Endothelial cell of umbilical vein (primary cell): ENCODE measurements around the gene CACTIN. TPM values are rescaled to one million over a fixed set of nuclear protein-coding genes. Genes with fewer than 3 reads are reported as not detected.

Source experiments
- BruUV-seq: library from RNA; stranded (reverse); fragments of 400-500 nt; replicated peaks from 2 replicates; lab custom pipeline; 2021; lab: Mats Ljungman, UMichigan
- CTCF ChIA-PET: fragments of 300-600, 350-600 bp; sonication (Branson Sonifier 250); formaldehyde crosslinking; loops from one replicate; lab custom pipeline; 2021; ENCODE audit warnings: antibody characterized with exemption, inconsistent platforms; lab: Charles Lee
- POLR2A ChIA-PET: fragments of 300-600, 350-600 bp; sonication (Branson Sonifier 250); formaldehyde crosslinking; loops from one replicate; lab custom pipeline; 2021; ENCODE audit warnings: antibody characterized with exemption, inconsistent platforms; lab: Charles Lee
- DNase-seq: peaks from one replicate; pipeline ENCODE4 v3.0.0-alpha.2; 2011; ENCODE audit warnings: low read depth, low spot score
- FAIRE-seq: peaks from 2 replicates; lab custom pipeline; 2011; peaks lifted over from hg19 to GRCh38; lab: Jason Lieb, UNC
- H2AFZ ChIP-seq: 2 replicates; pipeline ENCODE4 v1.6.0; 2012; ENCODE audit warnings: low read depth, low read length, control low read depth, inconsistent platforms
- H3K27ac ChIP-seq: 2 replicates; pipeline ENCODE4 v1.5.1; 2011; ENCODE audit warnings: low read depth, mild to moderate bottlenecking, control low read depth, low read length, moderate library complexity; ENCODE audit not compliant: insufficient read depth
- H3K27me3 ChIP-seq, 2 experiments: 2 replicates each; pipeline versions ENCODE4 v1.6.0 to v1.6.1; 2011; ENCODE audit warnings: low read length in 2 of 2, mixed read lengths in 1 of 2; ENCODE audit not compliant: control insufficient read depth in 2 of 2, insufficient read depth in 2 of 2
- H3K36me3 ChIP-seq, 2 experiments: 2 replicates in 1 of 2; 3 replicates in 1 of 2; pipeline ENCODE4 v1.5.1; 2011; ENCODE audit warnings: low read length in 2 of 2, mild to moderate bottlenecking in 1 of 2, moderate library complexity in 1 of 2; ENCODE audit not compliant: control insufficient read depth in 2 of 2, insufficient read depth in 2 of 2; ENCODE audit errors: extremely low read depth in 1 of 2
- H3K4me1 ChIP-seq: 3 replicates; pipeline ENCODE4 v1.5.1; 2011; ENCODE audit warnings: mild to moderate bottlenecking, low read length; ENCODE audit not compliant: control insufficient read depth, insufficient read depth; ENCODE audit errors: extremely low read depth
- H3K4me2 ChIP-seq: 2 replicates; pipeline ENCODE4 v1.6.1; 2011; ENCODE audit warnings: low read length, control low read depth, mixed read lengths; ENCODE audit not compliant: insufficient read depth
- H3K4me3 ChIP-seq, 3 experiments: fragments of 200-600 bp in 1 of 3; sonication (generic), shearing (Covaris generic) in 1 of 3; replicated peaks in 1 of 3; 2 replicates each; pipeline ENCODE4 v1.5.1; 2011 to 2016; ENCODE audit warnings: control low read depth in 3 of 3, low read length in 3 of 3, mild to moderate bottlenecking in 2 of 3, inconsistent platforms in 1 of 3, low read depth in 1 of 3, moderate library complexity in 1 of 3; ENCODE audit not compliant: insufficient read depth in 1 of 3
- H3K79me2 ChIP-seq: 2 replicates; pipeline ENCODE4 v1.6.0; 2012; ENCODE audit warnings: low read length, inconsistent platforms; ENCODE audit not compliant: control insufficient read depth, insufficient read depth
- H3K9ac ChIP-seq: replicated peaks from 2 replicates; pipeline ENCODE3; 2011; ENCODE audit warnings: low read length, control low read depth; ENCODE audit not compliant: insufficient read depth; ENCODE audit errors: extremely low read depth
- H3K9me1 ChIP-seq: replicated peaks from 3 replicates; pipeline ENCODE4 v1.6.0; 2011; ENCODE audit warnings: mild to moderate bottlenecking, low read length; ENCODE audit not compliant: control insufficient read depth, insufficient read depth; ENCODE audit errors: extremely low read depth
- H3K9me3 ChIP-seq: replicated peaks from 2 replicates; pipeline ENCODE4 v1.5.1; 2012; ENCODE audit warnings: low read length, inconsistent platforms; ENCODE audit not compliant: control insufficient read depth, insufficient read depth
- H4K20me1 ChIP-seq: replicated peaks from 2 replicates; pipeline ENCODE3; 2011; ENCODE audit warnings: mild to moderate bottlenecking, low read length; ENCODE audit not compliant: control insufficient read depth, insufficient read depth; ENCODE audit errors: extremely low read depth
- EZH2 ChIP-seq: IDR thresholded peaks from 2 replicates; pipeline ENCODE4 v1.6.1; 2012; ENCODE audit warnings: borderline replicate concordance, low read depth, mild to moderate bottlenecking, moderate library complexity, low read length, inconsistent platforms; ENCODE audit not compliant: severe bottlenecking
- FOS ChIP-seq: IDR thresholded peaks from 2 replicates; pipeline ENCODE4 v1.6.1; 2011; ENCODE audit warnings: mild to moderate bottlenecking, low read length, moderate library complexity, borderline replicate concordance; ENCODE audit not compliant: insufficient read depth
- GATA2 ChIP-seq: IDR thresholded peaks from 2 replicates; pipeline ENCODE4 v1.7.0; 2011; ENCODE audit warnings: low read depth, mild to moderate bottlenecking, moderate library complexity, mixed read lengths, low read length; ENCODE audit not compliant: insufficient read length, insufficient read depth
- JUN ChIP-seq: IDR thresholded peaks from 2 replicates; pipeline ENCODE4 v1.6.1; 2011; ENCODE audit warnings: borderline replicate concordance, low read depth; ENCODE audit not compliant: insufficient read length, insufficient read depth
- MYC ChIP-seq: IDR thresholded peaks from one replicate; pipeline ENCODE4 v1.6.1; 2011; ENCODE audit warnings: mild to moderate bottlenecking, low read depth, low read length
- POLR2A ChIP-seq: IDR thresholded peaks from 2 replicates; pipeline ENCODE4 v1.6.1; 2012; ENCODE audit warnings: low read depth, mild to moderate bottlenecking, control low read depth, low read length
- POLR2AphosphoS5 ChIP-seq: IDR thresholded peaks from 2 replicates; pipeline ENCODE4 v1.6.1; 2012; ENCODE audit warnings: low read depth, mild to moderate bottlenecking, control low read depth, low read length, moderate library complexity; ENCODE audit not compliant: insufficient read depth
- dilution Hi-C: fragments of 300-500 bp; cut with MboI; formaldehyde crosslinking; loops from one replicate; pipeline ENCODE4 v1.15.0; 2019; ENCODE audit warnings: low sequenced_read_pairs; ENCODE audit not compliant: extremely low pct_ligation_motif_present
- intact Hi-C: fragments of 100-400 bp; cut with micrococcal nuclease; formaldehyde crosslinking; loops from one replicate; pipeline ENCODE4 v1.10.0; 2022
- polyA plus RNA-seq, 4 experiments: library from polyadenylated mRNA; depleted of rRNA in 3 of 4; stranded (reverse) in 3 of 4; unstranded in 1 of 4; fragments of >200 nt; gene quantifications; 2 replicates each; pipeline versions ENCODE4 v1.2.1 to v1.2.3, GENCODE V29; 2011 to 2012; ENCODE audit warnings: missing spikeins in 1 of 4
- total RNA-seq: library from RNA; stranded (reverse); gene quantifications from 2 replicates; pipeline ENCODE4 v1.2.3, GENCODE V29; 2021
- TF ChIP-seq, protein P1 (sequence below), 2 donors: IDR thresholded peaks; 1 replicate in 1 of 2; 2 replicates in 1 of 2; pipeline ENCODE4 v1.5.1; 2011; ENCODE audit warnings: low read length in 2 of 2, mild to moderate bottlenecking in 2 of 2, moderate library complexity in 2 of 2, control low read depth in 1 of 2, inconsistent platforms in 1 of 2, low read depth in 1 of 2; ENCODE audit not compliant: insufficient read depth in 1 of 2; ENCODE audit errors: extremely low read depth in 1 of 2
- TF ChIP-seq, protein P2 (sequence below): IDR thresholded peaks from 2 replicates; pipeline ENCODE4 v1.6.1; 2011; ENCODE audit not compliant: insufficient read depth, insufficient read length

Gene CACTIN
- total and polyA plus RNA-seq, 2 donors (not counting 3 experiments of a cell fraction or from before 2014, with no cell fraction given): 29.7 to 36.1 TPM

DNA sequence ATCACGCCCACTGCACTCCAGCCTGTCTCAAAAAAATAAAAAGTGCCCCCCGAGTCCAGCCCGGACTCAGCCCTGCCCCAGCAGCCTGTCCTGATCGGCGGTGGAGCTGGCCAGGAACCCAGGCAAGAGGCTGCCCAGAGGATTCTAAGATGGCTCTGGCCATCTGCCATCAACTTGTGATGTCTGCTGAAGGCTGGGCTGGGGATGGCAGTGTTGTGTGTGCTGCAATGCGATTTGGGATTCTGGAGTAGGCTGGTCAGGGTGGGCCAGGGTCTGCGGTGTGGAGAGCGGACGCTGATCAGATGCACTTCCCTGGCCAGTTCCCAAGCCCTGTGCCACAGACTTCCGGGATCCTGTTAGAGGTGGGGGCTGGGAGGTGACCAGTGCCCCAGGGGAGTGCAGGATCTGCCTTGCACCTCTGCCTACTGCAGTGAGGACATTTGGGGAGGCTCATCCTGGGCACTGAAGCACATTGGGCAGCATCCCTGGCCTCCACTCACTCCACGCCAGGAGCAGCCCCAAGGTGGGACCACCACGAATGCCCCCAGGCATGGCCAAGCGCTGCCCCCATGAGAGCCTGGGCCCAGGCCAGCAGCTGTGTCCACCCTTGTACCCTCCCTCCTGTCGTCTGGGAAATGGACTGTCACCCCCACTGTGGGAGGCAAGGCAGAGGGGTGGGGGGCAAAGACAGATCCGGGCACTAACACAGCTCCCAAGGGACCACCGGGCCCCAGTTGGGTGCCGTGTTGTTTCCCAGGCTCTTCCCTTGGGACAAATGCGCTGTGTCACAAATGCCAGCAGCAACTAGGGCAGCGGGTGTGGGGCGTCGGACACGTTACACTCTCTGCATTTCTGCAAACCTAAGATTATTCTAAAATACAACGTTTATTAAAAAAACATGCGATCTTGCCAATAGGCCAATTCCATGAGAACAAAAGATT is 16.5 kb downstream of the CACTIN start:
- H3K9me1 ChIP-seq: no peaks in the 10 kb centered on the region
- CTCF ChIA-PET: no interaction called here
- no peaks in the 10 kb centered on the region for H4K20me1 ChIP-seq
- peaks cover 0 to 13% of the 10 kb centered on the region in 2 experiments for H3K36me3 ChIP-seq
- POLR2A ChIA-PET: no interaction called here
- H3K9ac ChIP-seq: no peak overlapping the region
- intact Hi-C loops: loop anchor here (5.0 kb wide), 1 partner anchor 38 kb away; the partner anchor contains the start of gene HMG20B
- H3K4me1 ChIP-seq: peaks cover 23% of the 10 kb centered on the region
- dilution Hi-C loops: no loop called here
- H2AFZ ChIP-seq: no peak overlapping the region
- no peaks in the 10 kb centered on the region for H3K9me3 ChIP-seq
- H3K79me2 ChIP-seq: no peaks in the 10 kb centered on the region
- FAIRE-seq (no peak), DNase-seq (no peak)
- H3K27me3 ChIP-seq: no peaks in the 10 kb centered on the region
- no peak overlapping the region for H3K4me2 ChIP-seq
- no TSS peak for BruUV-seq
- no peak overlapping the region for H3K4me3 ChIP-seq
- TF ChIP-seq FOS (no peak), GATA2 (no peak), MYC (no peak), EZH2 (no peak), POLR2A (no peak), JUN (no peak), POLR2AphosphoS5 (no peak)
- TF ChIP-seq, protein P1, sequence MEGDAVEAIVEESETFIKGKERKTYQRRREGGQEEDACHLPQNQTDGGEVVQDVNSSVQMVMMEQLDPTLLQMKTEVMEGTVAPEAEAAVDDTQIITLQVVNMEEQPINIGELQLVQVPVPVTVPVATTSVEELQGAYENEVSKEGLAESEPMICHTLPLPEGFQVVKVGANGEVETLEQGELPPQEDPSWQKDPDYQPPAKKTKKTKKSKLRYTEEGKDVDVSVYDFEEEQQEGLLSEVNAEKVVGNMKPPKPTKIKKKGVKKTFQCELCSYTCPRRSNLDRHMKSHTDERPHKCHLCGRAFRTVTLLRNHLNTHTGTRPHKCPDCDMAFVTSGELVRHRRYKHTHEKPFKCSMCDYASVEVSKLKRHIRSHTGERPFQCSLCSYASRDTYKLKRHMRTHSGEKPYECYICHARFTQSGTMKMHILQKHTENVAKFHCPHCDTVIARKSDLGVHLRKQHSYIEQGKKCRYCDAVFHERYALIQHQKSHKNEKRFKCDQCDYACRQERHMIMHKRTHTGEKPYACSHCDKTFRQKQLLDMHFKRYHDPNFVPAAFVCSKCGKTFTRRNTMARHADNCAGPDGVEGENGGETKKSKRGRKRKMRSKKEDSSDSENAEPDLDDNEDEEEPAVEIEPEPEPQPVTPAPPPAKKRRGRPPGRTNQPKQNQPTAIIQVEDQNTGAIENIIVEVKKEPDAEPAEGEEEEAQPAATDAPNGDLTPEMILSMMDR (IDR thresholded peaks at IDR 0.05; ENCODE audit: extremely low read depth in 1 of 2, insufficient read depth in 1 of 2, low read depth in 1 of 2, low read length in 2 of 2): no peak
- TF ChIP-seq, protein P2, sequence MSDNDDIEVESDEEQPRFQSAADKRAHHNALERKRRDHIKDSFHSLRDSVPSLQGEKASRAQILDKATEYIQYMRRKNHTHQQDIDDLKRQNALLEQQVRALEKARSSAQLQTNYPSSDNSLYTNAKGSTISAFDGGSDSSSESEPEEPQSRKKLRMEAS: no peak
- no peak overlapping the region for H3K27ac ChIP-seq
